Cardiac fibroblast (primary cell): ENCODE measurements around the gene CMTM6.

Experiments used
- DNase-seq, 2 donors: peaks; one replicate each; pipeline versions ENCODE4 v3.0.0 to v3.0.0-alpha.2; 2010; ENCODE audit warnings: low read depth in 2 of 2
- H3K4me3 ChIP-seq, 2 donors: replicated peaks in 1 of 2; 1 replicate in 1 of 2; 2 replicates in 1 of 2; pipeline ENCODE4 v1.5.1; 2011; ENCODE audit warnings: low read depth in 2 of 2, low read length in 2 of 2, mild to moderate bottlenecking in 2 of 2, moderate library complexity in 1 of 2
- TF ChIP-seq, protein P1 (sequence below): IDR thresholded peaks from one replicate; pipeline ENCODE4 v1.5.1; 2011; ENCODE audit warnings: low read depth, mild to moderate bottlenecking, low read length, inconsistent platforms

Gene CMTM6

DNA sequence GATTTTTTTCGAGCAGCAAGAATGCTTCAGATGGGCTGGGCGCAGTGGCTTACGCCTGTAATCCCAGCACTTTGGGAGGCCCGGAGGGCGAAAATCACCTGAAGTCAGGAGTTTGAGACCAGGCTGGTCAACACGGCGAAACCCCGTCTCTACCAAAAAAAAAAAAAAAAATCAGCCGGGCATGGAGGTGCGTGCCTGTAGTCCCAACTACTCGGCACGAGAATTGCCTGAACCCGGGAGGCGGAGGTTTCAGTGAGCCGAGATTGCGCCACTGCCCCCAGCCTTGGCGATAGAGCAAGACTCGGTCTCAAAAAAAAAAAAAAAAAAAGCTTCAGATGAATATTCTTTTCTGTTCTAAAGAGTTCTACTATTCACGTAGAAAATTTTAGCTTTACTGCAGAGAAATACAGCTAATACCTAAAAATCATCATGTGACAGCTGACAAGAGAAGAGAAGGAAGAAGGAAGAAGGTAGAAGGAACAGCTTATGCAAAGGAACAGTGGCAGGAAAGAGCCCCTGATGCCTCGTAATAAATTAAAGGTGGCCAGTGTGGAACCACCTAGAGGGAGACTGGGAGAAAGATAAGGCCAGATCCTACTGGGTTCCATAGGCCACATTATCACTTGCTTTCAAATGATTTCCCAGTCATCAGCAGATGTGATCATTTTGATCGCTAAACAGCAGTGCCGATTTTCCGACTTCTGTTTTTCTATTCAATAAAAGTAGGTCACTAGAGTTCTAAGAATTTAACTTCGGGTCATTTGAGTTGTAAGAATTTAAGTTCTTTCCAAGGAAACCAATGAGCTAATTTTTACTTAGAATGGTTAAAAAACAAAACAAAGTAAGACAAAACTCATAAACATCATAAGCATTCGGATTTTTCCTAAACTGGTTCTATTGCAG, 1.5 kb downstream of the CMTM6 start:
- TF ChIP-seq, protein P1, sequence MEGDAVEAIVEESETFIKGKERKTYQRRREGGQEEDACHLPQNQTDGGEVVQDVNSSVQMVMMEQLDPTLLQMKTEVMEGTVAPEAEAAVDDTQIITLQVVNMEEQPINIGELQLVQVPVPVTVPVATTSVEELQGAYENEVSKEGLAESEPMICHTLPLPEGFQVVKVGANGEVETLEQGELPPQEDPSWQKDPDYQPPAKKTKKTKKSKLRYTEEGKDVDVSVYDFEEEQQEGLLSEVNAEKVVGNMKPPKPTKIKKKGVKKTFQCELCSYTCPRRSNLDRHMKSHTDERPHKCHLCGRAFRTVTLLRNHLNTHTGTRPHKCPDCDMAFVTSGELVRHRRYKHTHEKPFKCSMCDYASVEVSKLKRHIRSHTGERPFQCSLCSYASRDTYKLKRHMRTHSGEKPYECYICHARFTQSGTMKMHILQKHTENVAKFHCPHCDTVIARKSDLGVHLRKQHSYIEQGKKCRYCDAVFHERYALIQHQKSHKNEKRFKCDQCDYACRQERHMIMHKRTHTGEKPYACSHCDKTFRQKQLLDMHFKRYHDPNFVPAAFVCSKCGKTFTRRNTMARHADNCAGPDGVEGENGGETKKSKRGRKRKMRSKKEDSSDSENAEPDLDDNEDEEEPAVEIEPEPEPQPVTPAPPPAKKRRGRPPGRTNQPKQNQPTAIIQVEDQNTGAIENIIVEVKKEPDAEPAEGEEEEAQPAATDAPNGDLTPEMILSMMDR: no peak
- peak overlapping the region; percentile 73 to 85 for H3K4me3 ChIP-seq
- peak in 1 of 2 donors; percentile 23 for DNase-seq

DNA sequence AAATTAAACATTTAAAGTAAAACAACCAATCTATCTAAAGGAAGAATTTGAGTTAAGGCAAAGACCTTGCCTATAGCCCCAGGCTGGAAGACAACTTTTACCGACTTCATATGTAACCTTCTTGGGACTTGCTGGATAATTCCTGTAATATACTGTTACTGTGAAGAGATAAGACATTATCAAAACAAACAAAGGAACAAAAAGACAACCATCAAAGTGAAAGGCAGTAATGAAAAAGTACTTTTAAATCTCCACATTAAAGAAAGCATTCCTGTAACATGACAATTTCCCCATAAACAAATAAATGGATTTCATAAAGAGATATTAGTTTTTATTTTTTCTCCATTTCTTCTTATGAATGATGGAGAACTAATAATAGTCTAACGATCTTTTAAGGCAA, 2.4 kb downstream of the CMTM6 start:
- no peak for DNase-seq
- H3K4me3 ChIP-seq: no peak overlapping the region
- TF ChIP-seq, protein P1: no peak

DNA sequence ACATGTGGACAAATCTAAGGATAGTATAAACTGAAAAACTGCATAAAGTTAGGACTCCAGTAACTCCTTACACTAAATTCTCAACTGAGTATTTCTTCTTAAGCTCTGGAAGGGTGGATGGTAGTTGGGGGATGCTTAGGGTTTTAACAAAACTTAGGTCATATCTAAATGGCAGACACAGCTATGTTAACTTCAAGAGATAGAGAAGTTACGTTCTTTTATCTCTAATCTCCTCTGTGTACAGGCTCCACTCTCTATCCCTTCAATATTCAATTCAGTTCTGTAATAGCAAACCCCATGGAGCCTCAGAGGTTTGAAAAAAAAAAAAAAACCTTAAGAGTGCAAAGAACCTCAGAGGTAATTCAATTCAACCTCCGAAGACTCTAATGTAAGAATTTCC, 3.1 kb downstream of the CMTM6 start:
- H3K4me3 ChIP-seq: no peak overlapping the region
- no peak for DNase-seq
- TF ChIP-seq, protein P1: no peak

DNA sequence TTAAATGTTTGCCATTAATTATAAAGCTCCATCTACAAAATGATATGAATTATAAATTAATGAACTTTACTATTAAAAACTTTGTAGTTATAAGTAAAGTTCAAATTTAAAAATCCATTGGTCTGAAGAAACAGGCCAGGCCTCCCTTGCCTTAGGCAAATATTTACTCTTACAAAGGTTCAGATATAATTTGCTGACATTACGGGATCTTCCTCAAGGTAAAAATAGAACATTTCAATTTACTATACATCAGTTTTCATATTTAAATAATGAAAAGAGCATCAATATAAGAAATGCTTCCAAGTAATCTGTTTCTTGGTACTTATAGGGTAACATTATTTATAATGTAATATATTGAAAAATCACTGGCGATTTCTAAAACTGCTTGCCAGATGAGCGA, 3.7 kb downstream of the CMTM6 start:
- DNase-seq: no peak
- H3K4me3 ChIP-seq: no peak overlapping the region
- TF ChIP-seq, protein P1: no peak

DNA sequence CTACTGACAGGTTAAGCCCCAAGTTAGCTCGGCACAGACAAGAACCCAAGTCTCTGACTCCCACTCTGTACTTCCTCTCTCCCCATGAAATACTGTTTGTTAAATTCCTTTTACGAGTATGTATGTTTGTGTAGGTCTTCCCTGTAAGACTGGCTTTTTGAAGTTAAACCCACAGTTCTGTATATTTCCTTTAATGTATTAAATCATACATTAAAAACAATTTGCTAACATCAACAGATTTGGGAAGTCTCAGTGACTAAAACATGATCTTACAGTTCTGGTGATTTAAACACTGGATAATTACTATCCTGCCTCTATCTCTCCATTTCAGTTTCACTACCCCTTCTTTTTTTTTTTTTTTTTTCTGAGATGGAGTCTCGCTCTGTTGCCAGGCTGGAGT, 4.4 kb downstream of the CMTM6 start:
- H3K4me3 ChIP-seq: no peak overlapping the region
- TF ChIP-seq, protein P1: no peak
- DNase-seq: no peak

DNA sequence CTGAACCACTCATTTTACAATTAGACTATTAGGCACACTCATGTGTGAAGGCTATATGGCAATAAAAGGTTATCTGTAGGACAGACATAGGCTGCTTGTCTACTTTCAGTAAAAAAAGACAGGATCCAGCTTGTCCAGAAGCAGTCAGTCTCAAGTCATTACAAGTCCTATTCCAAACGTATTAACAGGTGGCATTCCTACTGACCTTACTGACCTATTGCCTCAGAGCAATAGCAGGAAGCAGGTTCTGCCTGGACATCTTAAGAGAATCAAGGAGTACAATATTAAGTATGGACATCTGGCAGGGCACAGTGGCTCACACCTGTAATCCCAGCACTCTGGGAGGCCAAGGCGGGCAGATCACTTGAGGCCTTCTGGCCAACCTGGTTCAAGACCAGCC, 7.0 kb downstream of the CMTM6 start:
- H3K4me3 ChIP-seq: no peak overlapping the region
- TF ChIP-seq, protein P1: no peak
- no peak for DNase-seq
